Measurements from ENCODE around the gene PIK3AP1.

DNA sequence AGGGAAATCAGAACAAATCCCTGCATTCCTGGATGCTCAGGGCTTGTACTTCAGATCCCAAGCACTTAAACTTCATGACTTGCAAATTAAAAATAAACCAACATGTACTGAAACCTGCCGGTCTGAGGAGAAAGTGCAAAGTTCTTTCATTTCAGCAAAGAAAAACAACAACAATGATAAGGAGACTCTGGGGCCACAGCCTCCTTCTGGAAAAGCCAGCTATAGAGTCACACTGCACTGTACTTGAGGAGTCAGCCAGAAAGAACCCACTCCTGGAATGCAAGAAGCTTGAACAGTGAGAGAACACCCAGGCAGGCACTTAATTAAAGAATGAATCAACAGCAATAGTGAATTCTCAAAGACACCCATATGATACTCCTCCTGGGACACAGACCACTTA is 83.8 kb downstream of the PIK3AP1 start:
- TF ChIP-seq, protein P1, sequence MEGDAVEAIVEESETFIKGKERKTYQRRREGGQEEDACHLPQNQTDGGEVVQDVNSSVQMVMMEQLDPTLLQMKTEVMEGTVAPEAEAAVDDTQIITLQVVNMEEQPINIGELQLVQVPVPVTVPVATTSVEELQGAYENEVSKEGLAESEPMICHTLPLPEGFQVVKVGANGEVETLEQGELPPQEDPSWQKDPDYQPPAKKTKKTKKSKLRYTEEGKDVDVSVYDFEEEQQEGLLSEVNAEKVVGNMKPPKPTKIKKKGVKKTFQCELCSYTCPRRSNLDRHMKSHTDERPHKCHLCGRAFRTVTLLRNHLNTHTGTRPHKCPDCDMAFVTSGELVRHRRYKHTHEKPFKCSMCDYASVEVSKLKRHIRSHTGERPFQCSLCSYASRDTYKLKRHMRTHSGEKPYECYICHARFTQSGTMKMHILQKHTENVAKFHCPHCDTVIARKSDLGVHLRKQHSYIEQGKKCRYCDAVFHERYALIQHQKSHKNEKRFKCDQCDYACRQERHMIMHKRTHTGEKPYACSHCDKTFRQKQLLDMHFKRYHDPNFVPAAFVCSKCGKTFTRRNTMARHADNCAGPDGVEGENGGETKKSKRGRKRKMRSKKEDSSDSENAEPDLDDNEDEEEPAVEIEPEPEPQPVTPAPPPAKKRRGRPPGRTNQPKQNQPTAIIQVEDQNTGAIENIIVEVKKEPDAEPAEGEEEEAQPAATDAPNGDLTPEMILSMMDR (IDR thresholded peaks at IDR 0.05) = no peak
- no peak for TF ChIP-seq POLR2A (IDR thresholded peaks at IDR 0.05)
